ENCODE data around the gene TMEM129. TPM values are rescaled to one million over a fixed set of nuclear protein-coding genes. Genes with fewer than 3 reads are reported as not detected.

Gene TMEM129
- total and polyA plus RNA-seq, 10 of the 15 experiments (the other 5 are each of a cell fraction or from before 2014, with no cell fraction given), result 0.19 to 24.9 (median 13.2) TPM

GRCh38 chr4:1763550-1764080, 42.5 kb upstream of the TMEM129 start (continued):
- no peak for TF ChIP-seq SKIL (IDR thresholded peaks at IDR 0.05; ENCODE audit: low read depth, poor library complexity, severe bottlenecking)
- no peak for TF ChIP-seq JUND (IDR thresholded peaks at IDR 0.05; ENCODE audit: low read depth, low read length)
- no peak for TF ChIP-seq ESRRA (IDR thresholded peaks at IDR 0.05; ENCODE audit: low read length)
- no peak for TF ChIP-seq ZZZ3 (IDR thresholded peaks at IDR 0.05; ENCODE audit: control insufficient read depth, insufficient read length, low read depth)

- TF ChIP-seq BMI1 (IDR thresholded peaks at IDR 0.05; ENCODE audit: borderline replicate concordance), result no peak
- no peak for TF ChIP-seq CHD2 (IDR thresholded peaks at IDR 0.05; ENCODE audit: borderline replicate concordance, low read depth, low read length)
- no peak for TF ChIP-seq HSF1 (IDR thresholded peaks at IDR 0.05; ENCODE audit: low read depth, low read length)
- Histone ChIP-seq H2AFZ (ENCODE audit: control insufficient read depth, low read depth, low read length) (no peak overlapping the region), H3K9me3 (replicated peaks; ENCODE audit: control insufficient read depth, insufficient read depth, low read length) (no peaks in the 10 kb centered on the region), H3K27ac (ENCODE audit: control insufficient read depth, insufficient read depth) (no peak overlapping the region), H3K9ac (ENCODE audit: control insufficient read depth, insufficient read depth, low read length) (no peak overlapping the region), H3K79me2 (ENCODE audit: control insufficient read depth, insufficient read depth, low read length) (no peaks in the 10 kb centered on the region), H3K4me2 (ENCODE audit: control insufficient read depth, insufficient read depth) (no peak overlapping the region), H3K36me3 (ENCODE audit: control insufficient read depth in 2 of 2, insufficient read depth in 2 of 2, low read length in 1 of 2) (no peaks in the 10 kb centered on the region), H3K4me1 (ENCODE audit: control insufficient read depth, insufficient read depth, low read length) (no peaks in the 10 kb centered on the region), H4K20me1 (ENCODE audit: control insufficient read depth, insufficient read depth) (no peaks in the 10 kb centered on the region), H3K27me3 (replicated peaks in 1 of 2; ENCODE audit: control insufficient read depth in 2 of 2, insufficient read depth in 2 of 2, low read length in 1 of 2) (peaks cover 0 to under 1% of the 10 kb centered on the region in 2 experiments; a peak in 1 of 4 replicates), H3K4me3 (no peak overlapping the region)
- POLR2A ChIA-PET, result no interaction called here
- intact Hi-C loops (cut with micrococcal nuclease; ENCODE audit: unreplicated experiment) (no loop called here), in situ Hi-C loops (cut with MboI) (no loop called here)
- DNase-seq (ENCODE audit: low read depth, low spot score) (no peak), FAIRE-seq (no peak), ATAC-seq (no peak)
- CTCF ChIA-PET, result no interaction called here
- no TSS peak for BruUV-seq (replicated peaks)
- 20% methylated on average over 31 of the region's 31 CpGs for WGBS (ENCODE audit: insufficient coverage, insufficient replicate concordance, low lambda C conversion rate, missing lambda C conversion rate)
- SMC1A ChIA-PET (ENCODE audit: uncharacterized antibody, unreplicated experiment), result no interaction called here
- RAD21 ChIA-PET (ENCODE audit: unreplicated experiment), result no interaction called here
Measured at GRCh38 chr4:1763070-1763549, 42.0 kb upstream of the TMEM129 start.

Measured in GM12878 (cell line).